Testis (tissue), 2 donors: ENCODE measurements around the gene NAB2.

Experiments
- CTCF ChIP-seq, 3 experiments: fragments of 450-650 bp in 2 of 3; fragments of 200-600 bp in 1 of 3; sonication (generic) in 1 of 3; IDR thresholded peaks; one replicate each; pipeline ENCODE4 v1.5.1; 2016 to 2019; ENCODE audit warnings: antibody characterized with exemption in 3 of 3, mild to moderate bottlenecking in 2 of 3, moderate library complexity in 1 of 3
- POLR2A ChIP-seq: fragments of 450-650 bp; IDR thresholded peaks from one replicate; pipeline ENCODE4 v1.6.1; 2017; ENCODE audit warnings: antibody characterized with exemption, mild to moderate bottlenecking, moderate library complexity

- TF ChIP-seq CTCF (IDR thresholded peaks at IDR 0.05) (no peak), POLR2A (no peak)
Measured at GRCh38 chr12:57103856-57104255, 14.9 kb downstream of the NAB2 start.
